Esophagus muscularis mucosa (tissue), 4 donors: ENCODE data around the gene PIK3C2G.

ENCODE experiments used
- EP300 ChIP-seq: sonication (generic); formaldehyde crosslinking; IDR thresholded peaks from one replicate; pipeline ENCODE4 v1.6.1; 2017; ENCODE audit warnings: antibody characterized with exemption
- POLR2A ChIP-seq: fragments of 450-650 bp; IDR thresholded peaks from one replicate; pipeline ENCODE4 v1.6.1; 2017; ENCODE audit warnings: antibody characterized with exemption, moderate library complexity, mild to moderate bottlenecking, low read depth
- TF ChIP-seq, protein P1 (sequence below), 3 experiments: fragments of 200-600 bp in 2 of 3; fragments of 450-650 bp in 1 of 3; sonication (generic) in 2 of 3; IDR thresholded peaks; one replicate each; pipeline ENCODE4 v1.5.1; 2017 to 2019; ENCODE audit warnings: antibody characterized with exemption in 3 of 3, mild to moderate bottlenecking in 2 of 3, moderate library complexity in 1 of 3

- TF ChIP-seq POLR2A (no peak), EP300 (no peak)
- TF ChIP-seq, protein P1, sequence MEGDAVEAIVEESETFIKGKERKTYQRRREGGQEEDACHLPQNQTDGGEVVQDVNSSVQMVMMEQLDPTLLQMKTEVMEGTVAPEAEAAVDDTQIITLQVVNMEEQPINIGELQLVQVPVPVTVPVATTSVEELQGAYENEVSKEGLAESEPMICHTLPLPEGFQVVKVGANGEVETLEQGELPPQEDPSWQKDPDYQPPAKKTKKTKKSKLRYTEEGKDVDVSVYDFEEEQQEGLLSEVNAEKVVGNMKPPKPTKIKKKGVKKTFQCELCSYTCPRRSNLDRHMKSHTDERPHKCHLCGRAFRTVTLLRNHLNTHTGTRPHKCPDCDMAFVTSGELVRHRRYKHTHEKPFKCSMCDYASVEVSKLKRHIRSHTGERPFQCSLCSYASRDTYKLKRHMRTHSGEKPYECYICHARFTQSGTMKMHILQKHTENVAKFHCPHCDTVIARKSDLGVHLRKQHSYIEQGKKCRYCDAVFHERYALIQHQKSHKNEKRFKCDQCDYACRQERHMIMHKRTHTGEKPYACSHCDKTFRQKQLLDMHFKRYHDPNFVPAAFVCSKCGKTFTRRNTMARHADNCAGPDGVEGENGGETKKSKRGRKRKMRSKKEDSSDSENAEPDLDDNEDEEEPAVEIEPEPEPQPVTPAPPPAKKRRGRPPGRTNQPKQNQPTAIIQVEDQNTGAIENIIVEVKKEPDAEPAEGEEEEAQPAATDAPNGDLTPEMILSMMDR (IDR thresholded peaks at IDR 0.05): no peak
These were observed 107.3 kb downstream of the PIK3C2G start for GRCh38 chr12:18368594-18368993.
